Calu3 (cell line): ENCODE measurements around the gene ASB6. TPM values are rescaled to one million over a fixed set of nuclear protein-coding genes. Genes with fewer than 3 reads are reported as not detected.

ENCODE experiments used
- BruUV-seq: library from RNA; stranded (reverse); fragments of 400-500 nt; replicated peaks from 2 replicates; lab custom pipeline; 2021; lab: Mats Ljungman, UMichigan
- CTCF ChIA-PET: fragments of 300-600 bp; sonication (Branson Sonifier 250); formaldehyde crosslinking; loops from one replicate; lab custom pipeline; 2022; ENCODE audit warnings: antibody characterized with exemption; lab: Charles Lee
- DNase-seq: peaks from one replicate; pipeline ENCODE4 v3.0.0; 2022
- H3K27ac Mint-ChIP-seq: one replicate; pipeline ENCODE4 v1.8.0; 2022; ENCODE audit warnings: mixed read lengths; ENCODE audit not compliant: unreplicated experiment
- H3K27me3 Mint-ChIP-seq: one replicate; pipeline ENCODE4 v1.8.0; 2022; ENCODE audit warnings: mixed read lengths; ENCODE audit not compliant: unreplicated experiment
- H3K36me3 Mint-ChIP-seq: one replicate; pipeline ENCODE4 v1.8.0; 2022; ENCODE audit warnings: mild to moderate bottlenecking, moderate library complexity, mixed read lengths; ENCODE audit not compliant: insufficient read depth, unreplicated experiment
- H3K4me1 Mint-ChIP-seq: one replicate; pipeline ENCODE4 v1.8.0; 2022; ENCODE audit warnings: mild to moderate bottlenecking, low read depth, mixed read lengths; ENCODE audit not compliant: unreplicated experiment
- H3K4me3 Mint-ChIP-seq: one replicate; pipeline ENCODE4 v1.8.0; 2022; ENCODE audit warnings: mild to moderate bottlenecking, low read depth, moderate library complexity, mixed read lengths; ENCODE audit not compliant: unreplicated experiment
- H3K9me3 Mint-ChIP-seq: one replicate; pipeline ENCODE4 v1.8.0; 2022; ENCODE audit warnings: low read depth, mixed read lengths; ENCODE audit not compliant: unreplicated experiment
- intact Hi-C: fragments of 100-400 bp; cut with micrococcal nuclease; formaldehyde crosslinking; loops from one replicate; pipeline ENCODE4 v1.10.0; 2022; ENCODE audit not compliant: unreplicated experiment
- total RNA-seq: library from RNA; stranded (reverse); gene quantifications from 2 replicates; pipeline ENCODE4 v1.2.3, GENCODE V29; 2022
- TF ChIP-seq, protein P1 (sequence below): fragments of 200-600 bp; IDR thresholded peaks from one replicate; pipeline ENCODE4 v1.8.0; 2022; ENCODE audit warnings: antibody characterized with exemption; ENCODE audit not compliant: unreplicated experiment

Gene ASB6
- total RNA-seq, 1 experiment from 2014 or later: 15.5 TPM

DNA sequence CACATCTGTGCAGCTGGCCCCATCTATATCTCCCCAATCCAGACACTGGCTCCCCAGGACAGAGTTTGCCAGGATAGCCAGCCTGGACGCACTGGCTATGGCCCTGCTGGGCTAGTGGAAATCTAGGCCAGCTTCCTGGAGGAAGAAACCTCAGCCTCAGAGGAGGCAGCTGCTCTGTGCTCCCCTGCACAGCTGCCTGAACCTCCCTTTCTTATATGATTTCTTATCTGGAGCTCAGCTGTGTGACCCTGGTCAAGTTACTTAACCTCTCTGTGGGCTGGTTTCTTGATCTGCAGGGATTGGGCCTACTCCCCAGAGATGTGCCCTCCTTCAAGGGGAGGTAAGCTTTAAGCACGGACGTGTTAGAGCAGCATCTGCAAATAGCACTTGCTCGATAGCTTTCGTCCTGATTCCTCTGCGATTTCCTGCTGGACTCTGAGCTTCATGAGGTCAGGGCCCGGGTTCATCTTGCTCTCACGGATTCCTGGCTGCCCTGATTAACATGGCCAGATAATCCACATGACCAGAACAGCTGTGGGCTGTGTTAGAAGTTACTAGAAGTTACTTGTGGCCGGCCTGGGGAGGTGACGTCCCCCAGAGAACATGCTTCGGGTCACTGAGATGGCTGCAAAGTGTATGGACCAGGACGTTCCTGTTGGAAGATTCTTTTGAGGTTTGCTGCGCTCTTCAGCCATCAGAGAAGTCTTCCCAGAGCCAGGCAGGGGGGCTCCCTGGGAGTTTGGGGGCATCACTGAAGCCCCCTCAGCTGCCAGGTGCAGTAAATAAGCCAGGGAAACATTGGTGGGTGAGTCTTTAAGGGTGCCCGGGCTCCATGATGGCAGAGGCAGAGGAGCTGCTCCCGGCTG lies 35.6 kb downstream of the ASB6 start:
- TF ChIP-seq, protein P1, sequence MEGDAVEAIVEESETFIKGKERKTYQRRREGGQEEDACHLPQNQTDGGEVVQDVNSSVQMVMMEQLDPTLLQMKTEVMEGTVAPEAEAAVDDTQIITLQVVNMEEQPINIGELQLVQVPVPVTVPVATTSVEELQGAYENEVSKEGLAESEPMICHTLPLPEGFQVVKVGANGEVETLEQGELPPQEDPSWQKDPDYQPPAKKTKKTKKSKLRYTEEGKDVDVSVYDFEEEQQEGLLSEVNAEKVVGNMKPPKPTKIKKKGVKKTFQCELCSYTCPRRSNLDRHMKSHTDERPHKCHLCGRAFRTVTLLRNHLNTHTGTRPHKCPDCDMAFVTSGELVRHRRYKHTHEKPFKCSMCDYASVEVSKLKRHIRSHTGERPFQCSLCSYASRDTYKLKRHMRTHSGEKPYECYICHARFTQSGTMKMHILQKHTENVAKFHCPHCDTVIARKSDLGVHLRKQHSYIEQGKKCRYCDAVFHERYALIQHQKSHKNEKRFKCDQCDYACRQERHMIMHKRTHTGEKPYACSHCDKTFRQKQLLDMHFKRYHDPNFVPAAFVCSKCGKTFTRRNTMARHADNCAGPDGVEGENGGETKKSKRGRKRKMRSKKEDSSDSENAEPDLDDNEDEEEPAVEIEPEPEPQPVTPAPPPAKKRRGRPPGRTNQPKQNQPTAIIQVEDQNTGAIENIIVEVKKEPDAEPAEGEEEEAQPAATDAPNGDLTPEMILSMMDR: no peak
- H3K36me3 Mint-ChIP-seq: peaks cover 40% of the 10 kb centered on the region
- intact Hi-C loops: loop anchor here (5.0 kb wide), 1 partner anchor 109 kb away; no protein-coding TSS in a partner anchor

DNA sequence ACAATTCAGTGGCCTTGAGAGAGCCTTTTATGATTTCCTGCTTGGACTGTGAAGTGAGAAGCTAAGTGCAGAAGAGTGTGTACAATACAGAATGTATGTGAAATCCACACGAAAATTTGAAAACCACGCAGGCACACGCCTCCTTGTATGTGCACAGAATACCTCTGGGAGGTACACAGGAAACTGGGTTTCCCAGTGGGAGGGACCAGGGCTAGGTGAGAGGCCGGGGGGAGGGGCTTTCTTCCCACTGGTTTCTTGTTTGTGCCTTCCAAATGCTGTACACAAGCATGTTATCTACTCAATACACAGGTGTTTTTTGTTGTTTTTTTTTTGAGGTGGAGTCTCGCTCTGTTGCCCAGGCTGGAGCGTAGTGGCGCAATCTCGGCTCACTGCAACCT lies 37.2 kb downstream of the ASB6 start:
- Mint-ChIP-seq H3K4me3 (no peak overlapping the region), H3K4me1 (peaks cover 21% of the 10 kb centered on the region), H3K27ac (no peak overlapping the region), H3K36me3 (peaks cover 24% of the 10 kb centered on the region), H3K9me3 (no peaks in the 10 kb centered on the region), H3K27me3 (no peaks in the 10 kb centered on the region)
- TF ChIP-seq, protein P1: no peak
- peak; percentile 21 for DNase-seq
- CTCF ChIA-PET: no interaction called here
- intact Hi-C loops: loop anchor here (5.0 kb wide), 1 partner anchor 107 kb away; no protein-coding TSS in a partner anchor
- no TSS peak for BruUV-seq

More for the DNA sequence above, 35.6 kb downstream of the ASB6 start:
- Mint-ChIP-seq H3K27me3 (no peaks in the 10 kb centered on the region), H3K4me1 (peaks cover 21% of the 10 kb centered on the region), H3K27ac (peak overlapping the region; percentile 91), H3K9me3 (no peaks in the 10 kb centered on the region), H3K4me3 (no peak overlapping the region)
- no peak for DNase-seq
- CTCF ChIA-PET: interaction anchor here (0.6 to 2.0 kb wide), 3 partner anchors 8 to 433 kb away, joined by 3 to 7 read pairs (median 4); no protein-coding TSS in a partner anchor
- no TSS peak for BruUV-seq

DNA sequence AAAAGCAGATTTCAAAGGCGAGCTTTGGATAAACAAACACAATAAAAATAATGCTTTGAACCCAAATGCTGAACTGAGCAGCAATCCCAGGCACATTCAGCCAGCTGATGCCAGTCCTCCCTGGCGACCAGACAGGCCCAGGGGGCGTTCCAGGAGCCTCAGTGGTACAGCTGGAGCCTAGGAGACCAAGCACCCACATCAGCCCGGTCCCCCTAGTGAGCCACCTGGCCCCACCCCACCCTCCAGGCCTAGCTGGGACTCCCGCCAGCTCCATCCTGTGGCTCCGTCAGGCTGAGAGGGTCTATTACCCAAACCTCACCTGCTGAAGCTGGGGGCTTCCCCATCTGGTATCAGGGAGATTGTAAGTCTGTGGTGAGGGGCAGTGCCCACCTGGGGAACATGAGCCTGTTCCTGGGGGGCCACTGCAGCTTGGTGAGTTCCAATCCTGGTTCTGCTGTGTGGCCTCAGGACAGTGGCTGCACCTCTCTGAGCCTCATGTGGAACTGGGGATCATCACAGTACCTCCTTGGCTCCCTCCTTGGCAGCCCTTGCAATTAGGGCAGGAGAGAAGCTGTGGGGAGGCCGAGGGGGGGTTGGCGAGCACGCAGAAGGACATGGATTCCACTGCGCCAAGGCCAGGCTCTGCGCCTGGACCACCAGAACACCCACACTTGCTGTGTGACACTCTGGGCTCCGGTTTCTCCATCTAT lies 37.7 kb downstream of the ASB6 start:
- TF ChIP-seq, protein P1: no peak
- Mint-ChIP-seq H3K4me3 (no peak overlapping the region), H3K36me3 (peaks cover 19% of the 10 kb centered on the region), H3K4me1 (peaks cover 21% of the 10 kb centered on the region), H3K9me3 (no peaks in the 10 kb centered on the region), H3K27me3 (no peaks in the 10 kb centered on the region), H3K27ac (no peak overlapping the region)
- BruUV-seq: no TSS peak
- CTCF ChIA-PET: interaction anchor here (0.5 kb wide), 1 partner anchor 222 kb away, joined by 4 read pairs; no protein-coding TSS in a partner anchor
- DNase-seq: no peak
- intact Hi-C loops: no loop called here

DNA sequence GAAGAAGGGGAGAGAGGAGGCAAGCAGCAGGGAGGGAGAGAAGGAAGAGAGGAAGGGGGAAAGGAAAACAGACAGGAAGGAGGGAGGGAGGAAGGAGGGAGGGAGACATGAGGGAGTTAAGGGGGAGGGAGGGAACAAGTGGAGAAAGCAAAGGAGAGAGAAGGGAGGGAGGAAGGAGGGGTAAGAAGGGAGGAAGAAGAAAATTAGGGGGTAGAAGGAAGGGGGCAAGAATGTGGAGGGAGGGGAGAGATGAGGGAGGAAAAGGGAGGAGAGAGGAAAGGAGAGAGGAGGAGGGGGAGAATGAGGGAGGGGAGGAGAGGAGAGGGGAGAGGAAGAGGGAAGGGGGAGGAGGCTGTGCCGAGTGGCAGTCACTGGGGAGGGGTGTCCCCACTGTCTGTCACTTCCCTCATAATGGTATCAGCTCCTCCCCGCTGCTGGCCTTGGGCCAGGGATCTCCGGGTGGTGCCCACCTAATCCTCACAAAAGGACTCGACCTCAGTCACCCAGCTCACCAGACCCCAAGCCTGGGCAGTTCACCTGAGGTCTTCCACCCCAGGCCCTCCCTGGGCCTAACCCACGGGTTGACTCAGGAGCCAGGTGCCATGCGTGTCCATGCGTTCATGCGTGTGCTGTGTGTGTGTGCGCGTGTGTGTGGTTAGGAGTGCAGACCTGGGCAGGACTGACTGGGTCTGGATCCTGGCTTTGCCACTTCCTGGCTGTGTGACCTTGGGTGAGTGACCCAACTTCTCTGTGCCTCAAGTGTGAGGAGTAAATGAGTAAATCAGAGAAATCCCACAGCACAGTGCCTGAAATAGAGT lies 39.1 kb downstream of the ASB6 start:
- CTCF ChIA-PET: no interaction called here
- no peak overlapping the region for H3K27ac Mint-ChIP-seq
- H3K36me3 Mint-ChIP-seq: peaks cover 15% of the 10 kb centered on the region
- no peaks in the 10 kb centered on the region for H3K27me3 Mint-ChIP-seq
- no peak overlapping the region for H3K4me3 Mint-ChIP-seq
- peaks cover 21% of the 10 kb centered on the region for H3K4me1 Mint-ChIP-seq
- no peak for DNase-seq
- BruUV-seq: no TSS peak
- intact Hi-C loops: no loop called here
- TF ChIP-seq, protein P1: no peak
- H3K9me3 Mint-ChIP-seq: no peaks in the 10 kb centered on the region
